GM18873 (cell line): ENCODE results near the gene TADA2A.
"Not testable (repeated sequence)": the region's sequence is repeated elsewhere in the genome, so short reads cannot be mapped to it uniquely, and the experiment has no call there.

ENCODE experiments used
- ATAC-seq: cut with Tn5 transposase; IDR thresholded peaks from one replicate; pipeline ENCODE4 v1.9.1; 2021; ENCODE audit warnings: mild to moderate bottlenecking, moderate library complexity, moderate number of reproducible peaks; ENCODE audit not compliant: unreplicated experiment, low FRiP score

Gene TADA2A

DNA sequence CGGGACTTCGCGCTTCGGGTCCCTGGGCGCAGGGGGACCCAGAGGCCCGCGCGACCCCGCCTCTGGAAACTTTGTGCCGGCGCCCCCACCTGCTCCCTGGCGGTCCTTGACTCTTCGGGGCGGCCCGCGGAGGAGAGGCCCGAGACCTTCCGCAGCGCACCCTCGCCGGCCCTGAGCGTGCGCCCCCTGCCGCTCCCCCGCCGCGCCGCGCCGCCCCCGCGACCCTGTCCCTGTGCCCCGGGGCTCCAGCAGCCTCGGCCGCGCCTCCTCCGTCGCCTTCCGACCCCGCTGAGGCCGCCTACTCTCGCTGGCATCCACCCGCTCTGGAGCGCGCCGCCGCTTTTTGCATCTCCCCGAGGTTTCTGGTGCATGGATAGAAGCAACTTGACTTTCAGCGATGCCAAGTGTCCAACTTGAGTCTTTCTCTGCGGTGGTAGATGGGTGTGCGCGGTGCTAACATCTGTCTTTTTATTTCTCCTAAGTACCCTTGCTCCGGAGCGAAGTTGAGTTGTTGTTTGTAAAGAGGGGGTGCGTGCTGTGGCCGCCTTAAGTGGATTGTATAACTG, 83.4 kb downstream of the TADA2A start:
- ATAC-seq: no peak

- no peak for ATAC-seq
These were observed 84.2 kb downstream of the TADA2A start for GRCh38 chr17:37490638-37491614.

- no peak for ATAC-seq
These were observed 85.5 kb downstream of the TADA2A start for GRCh38 chr17:37492167-37492566.

DNA sequence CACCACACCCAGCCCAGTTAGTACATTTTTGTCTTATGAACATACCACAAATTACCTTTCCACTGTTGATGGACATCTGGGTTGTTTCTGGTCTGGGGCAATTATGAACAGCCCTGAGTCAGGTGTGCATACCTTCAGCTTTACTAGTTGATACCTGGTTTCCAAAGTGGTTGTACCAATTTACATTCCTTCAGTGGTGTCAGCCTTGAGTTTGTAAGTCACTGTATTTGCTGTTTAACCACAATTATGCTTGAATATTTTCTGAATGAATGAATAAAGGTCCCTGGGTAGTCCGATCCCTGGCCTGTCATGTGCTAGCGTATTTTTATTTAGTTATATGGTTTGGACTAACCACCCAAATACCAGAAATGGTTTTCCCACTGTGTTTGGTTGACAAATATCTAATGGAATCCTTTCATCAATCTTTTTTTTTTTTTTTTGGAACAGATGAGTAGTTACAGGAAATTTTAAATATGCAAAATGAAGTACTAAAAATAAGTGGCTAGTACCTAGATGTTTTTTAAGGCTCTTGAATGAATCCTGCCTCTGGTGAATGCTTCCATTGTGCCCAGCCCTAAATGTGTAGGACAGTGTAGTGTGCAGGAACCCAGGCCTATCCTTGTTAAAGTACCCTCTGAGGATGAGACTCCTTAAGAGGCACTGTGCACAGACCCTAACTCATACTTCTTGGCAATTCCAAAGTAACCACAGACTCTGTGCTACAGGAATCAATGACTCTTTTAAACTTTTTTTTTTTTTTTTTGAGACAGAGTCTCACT, 86.8 kb downstream of the TADA2A start:
- no peak for ATAC-seq

- ATAC-seq: no peak
These were observed 87.7 kb downstream of the TADA2A start for GRCh38 chr17:37494401-37494831.

GRCh38 chr17:37494971-37495370, 88.3 kb downstream of the TADA2A start:
- ATAC-seq: no peak

GRCh38 chr17:37500378-37500777, 93.7 kb downstream of the TADA2A start:
- ATAC-seq: no peak

DNA sequence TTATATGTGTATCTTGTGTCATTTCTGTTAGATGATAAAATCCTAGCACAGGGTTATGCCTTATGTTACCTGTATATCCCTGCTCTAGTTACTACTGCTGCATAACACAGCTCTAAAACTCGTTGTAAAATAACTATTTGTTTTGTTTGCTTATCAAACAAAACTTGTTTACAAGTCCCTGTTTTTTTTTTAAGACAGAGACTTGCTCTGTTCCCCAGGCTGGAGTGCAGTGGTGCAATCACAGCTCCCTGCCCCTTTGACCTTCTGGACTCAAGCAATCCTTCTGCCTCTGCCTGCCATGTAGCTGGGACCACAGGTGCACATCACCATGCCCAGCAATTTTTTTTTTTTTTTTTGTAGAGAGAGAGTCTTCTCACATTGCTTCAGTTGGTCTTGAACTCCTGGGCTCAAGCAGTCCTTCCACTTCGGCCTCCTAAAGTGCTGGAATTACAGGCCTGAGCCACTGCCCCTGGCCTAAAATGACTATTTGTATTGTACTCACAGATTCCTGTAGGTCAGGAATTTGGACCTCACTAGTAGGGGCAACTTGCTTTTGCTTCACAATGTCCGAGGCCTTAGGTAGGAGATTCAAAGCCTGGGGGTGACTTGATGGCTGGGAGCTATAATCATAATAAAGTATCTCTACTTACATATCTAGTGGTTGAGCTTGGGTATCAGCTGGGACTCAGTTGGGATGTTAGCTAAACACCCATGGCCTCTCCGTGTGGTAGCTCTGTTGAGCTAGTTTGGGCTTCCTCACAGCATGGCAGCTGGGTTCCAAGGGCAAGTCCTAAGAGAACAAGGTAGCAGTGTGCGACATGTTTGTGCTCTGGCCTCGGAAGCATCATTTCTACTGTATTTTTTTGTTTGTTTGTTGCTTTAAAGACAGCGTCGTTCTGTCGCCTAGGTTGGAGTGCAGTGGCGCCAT, 95.6 kb downstream of the TADA2A start:
- ATAC-seq: no peak

DNA sequence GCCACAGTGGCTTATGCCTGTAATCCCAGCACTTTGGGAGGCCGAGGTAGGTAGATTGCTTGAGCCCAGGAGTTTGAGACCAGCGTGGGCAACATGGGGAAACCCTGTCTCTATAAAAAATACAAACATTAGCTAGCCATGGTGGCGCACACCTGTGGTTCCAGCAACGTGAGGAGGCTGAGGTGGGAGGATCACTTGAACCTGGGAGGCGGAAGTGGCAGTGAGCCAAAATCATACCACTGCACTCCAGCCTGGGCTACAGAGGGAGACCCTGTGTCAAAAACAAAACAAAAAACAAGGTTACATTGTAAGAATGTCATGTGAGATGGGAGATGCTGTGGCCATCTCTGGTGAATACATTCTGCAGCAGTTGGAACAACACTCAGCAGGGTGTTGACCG, 96.5 kb downstream of the TADA2A start:
- ATAC-seq: no peak

- ATAC-seq: no peak
These were observed 98.6 kb downstream of the TADA2A start for GRCh38 chr17:37505333-37505732.

DNA sequence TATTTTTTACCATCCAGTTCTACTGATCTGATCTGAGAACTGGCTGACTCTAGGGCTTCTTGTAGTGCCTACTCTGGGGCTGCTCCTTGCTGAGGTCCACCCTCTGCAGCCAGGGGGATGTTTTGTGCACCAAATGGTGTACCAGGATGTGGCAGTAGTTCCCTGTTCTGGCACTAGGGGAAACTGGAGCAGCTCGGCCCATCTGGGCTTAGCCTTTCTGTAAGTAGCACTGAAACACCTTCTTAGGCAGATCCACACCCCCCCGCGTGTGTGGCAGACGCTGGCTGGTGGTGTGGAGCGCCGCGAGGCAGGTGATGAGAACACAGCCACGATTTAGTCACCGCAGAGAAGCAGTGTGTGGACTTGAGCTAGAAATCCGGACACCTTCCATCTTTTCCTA, 100.0 kb downstream of the TADA2A start:
- no peak for ATAC-seq

DNA sequence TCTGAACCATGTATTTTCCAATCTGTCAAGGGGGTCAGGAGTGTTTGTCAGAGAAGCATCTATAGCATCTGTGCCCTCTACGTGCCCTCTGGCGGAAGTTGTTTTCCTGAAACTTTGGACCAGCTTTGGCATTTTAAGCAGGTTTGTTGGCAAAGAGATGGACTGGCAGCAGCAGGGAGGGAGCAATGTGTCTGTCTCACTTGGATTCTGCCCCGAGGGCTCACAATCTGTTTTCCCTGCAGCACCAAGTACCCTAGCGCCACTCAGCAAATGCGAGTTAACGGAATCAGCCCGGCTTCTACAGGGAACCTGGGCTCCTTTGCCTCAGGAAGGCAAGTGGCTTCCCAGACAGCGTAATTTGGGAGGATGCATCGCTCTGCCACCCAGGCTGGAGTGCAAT, 100.4 kb downstream of the TADA2A start:
- ATAC-seq: no peak

DNA sequence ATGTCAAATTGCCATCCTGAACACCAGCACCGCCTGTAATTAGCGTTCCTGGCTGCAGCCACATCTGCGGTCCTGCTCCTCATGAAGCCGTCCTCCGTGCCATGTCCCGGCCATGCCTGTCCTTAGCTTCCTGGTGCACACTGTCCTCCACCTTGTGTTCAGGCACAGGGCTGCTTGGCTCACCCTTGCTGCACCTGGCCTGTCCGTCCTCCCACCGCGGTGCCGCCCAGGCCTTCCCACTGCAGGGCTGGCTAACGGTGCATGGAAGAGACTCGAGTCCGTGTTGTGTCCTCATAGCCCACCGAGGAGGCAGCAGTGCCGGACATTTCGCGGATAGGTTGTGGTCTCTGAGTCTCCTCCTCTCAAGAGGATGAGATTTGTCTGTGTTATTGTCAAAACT, 103.4 kb downstream of the TADA2A start:
- no peak for ATAC-seq

DNA sequence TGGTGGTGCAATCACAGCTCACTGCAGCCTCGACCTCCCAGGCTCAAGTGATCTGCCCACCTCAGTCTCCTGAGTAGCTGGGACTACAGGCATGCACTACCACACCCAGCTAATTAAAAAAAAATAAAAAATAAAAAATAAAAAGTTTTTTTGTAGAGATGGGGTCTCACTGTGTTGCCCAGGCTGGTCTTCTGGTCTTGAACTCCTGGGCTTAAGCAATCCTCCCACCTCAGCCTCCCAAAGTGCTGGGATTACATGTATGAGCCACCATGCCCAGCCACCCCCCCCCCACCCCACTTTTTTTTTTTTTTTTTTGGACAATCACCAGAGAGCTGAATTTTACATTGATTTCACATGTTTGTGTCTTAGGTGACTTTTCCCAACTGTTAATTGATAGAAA, 105.0 kb downstream of the TADA2A start:
- not testable (repeated sequence) for ATAC-seq

DNA sequence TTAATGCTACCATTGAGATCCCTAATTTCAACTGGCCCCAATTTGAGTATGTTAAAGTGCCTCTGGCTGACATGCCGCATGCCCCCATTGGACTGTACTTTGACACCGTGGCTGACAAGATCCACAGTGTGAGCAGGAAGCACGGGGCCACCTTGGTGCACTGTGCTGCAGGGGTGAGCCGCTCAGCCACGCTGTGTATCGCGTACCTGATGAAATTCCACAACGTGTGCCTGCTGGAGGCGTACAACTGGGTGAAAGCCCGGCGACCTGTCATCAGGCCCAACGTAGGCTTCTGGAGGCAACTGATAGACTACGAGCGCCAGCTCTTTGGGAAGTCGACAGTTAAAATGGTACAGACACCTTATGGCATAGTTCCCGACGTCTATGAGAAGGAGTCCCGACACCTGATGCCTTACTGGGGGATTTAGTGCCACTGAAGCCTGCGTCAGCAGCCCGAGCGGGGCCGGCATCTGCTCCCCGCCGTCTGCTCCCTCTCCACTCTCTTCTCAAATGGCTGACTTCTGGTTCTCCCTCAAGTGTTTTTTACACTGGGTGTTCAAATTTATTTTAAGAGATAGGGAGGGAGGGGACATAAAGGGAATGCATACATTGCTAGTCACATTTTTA, 105.9 kb downstream of the TADA2A start:
- ATAC-seq: no peak

DNA sequence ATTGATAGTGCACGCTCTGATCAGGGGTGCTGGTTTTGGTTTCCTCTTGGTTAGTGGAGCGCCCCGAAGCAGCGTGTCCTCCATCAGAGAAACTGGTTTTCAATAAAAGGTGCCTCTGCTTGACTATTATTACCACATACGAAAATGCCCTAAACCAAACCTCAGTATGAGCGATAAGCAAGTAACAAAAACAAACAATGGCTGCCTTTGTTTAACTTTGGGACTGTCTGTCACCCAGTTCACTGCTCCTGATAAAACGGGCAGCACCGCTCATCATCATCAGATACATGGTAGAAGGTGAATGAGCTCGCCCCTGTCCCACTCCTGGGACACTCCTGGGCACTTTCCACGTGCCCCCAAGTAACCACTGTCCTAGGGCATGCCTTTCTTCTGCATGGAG, 107.0 kb downstream of the TADA2A start:
- no peak for ATAC-seq

- no peak for ATAC-seq
These were observed 109.5 kb downstream of the TADA2A start for GRCh38 chr17:37516127-37516571.

DNA sequence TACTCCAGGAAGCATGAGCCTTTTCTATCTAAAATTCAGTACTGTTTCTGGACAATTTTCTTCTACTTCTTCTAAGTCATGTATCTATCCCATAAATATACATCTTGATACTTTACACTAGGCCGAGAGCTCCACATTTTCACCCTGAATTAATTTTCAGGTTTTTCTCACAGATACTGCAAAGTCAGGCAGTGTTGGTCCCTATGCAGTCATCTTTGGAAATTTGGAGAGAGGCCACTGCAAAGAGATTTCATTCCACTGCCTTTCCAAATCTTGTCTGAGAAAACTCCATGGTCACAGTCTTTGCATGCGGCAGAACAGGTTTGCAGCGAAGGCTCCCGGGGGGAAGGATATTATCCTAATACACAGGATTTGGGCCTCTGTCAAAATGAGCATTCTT, 111.2 kb downstream of the TADA2A start:
- no peak for ATAC-seq

- ATAC-seq: no peak
These were observed 112.1 kb downstream of the TADA2A start for GRCh38 chr17:37518826-37519225.
